ENCODE results near the gene CC2D1A. TPM values are rescaled to one million over a fixed set of nuclear protein-coding genes. Genes with fewer than 3 reads are reported as not detected.

The CC2D1A gene
- 5.1 and 6.7 TPM in 2 replicates for polyA plus RNA-seq (2011; rRNA removed)
- polyA minus RNA-seq (2011; rRNA and poly(A)+ RNA removed) = 7.0 and 13.7 TPM in 2 replicates

- ChIA-PET CTCF (interaction anchor here (0.6 kb wide), 1 partner anchor 171 kb away, joined by 3 read pairs; no protein-coding TSS in a partner anchor), POLR2A (interaction anchor here (0.6 to 1.6 kb wide), 2 partner anchors 13 to 33 kb away, joined by 3 to 5 read pairs; partner anchors contain the start of gene PODNL1)
- Histone ChIP-seq H3K27me3 (ENCODE audit: control insufficient read depth, insufficient read depth, low read length) (no peaks in the 10 kb centered on the region), H3K4me3 (ENCODE audit: low read depth, low read length) (peak within 1 kb of the TSS; percentile 87), H3K27ac (ENCODE audit: low read depth, low read length) (no peak within 1 kb of the TSS), H3K9me3 (ENCODE audit: control insufficient read depth, insufficient read depth, low read length) (no peaks in the 10 kb centered on the region)
- peak; percentile 29 for DNase-seq (ENCODE audit: low read depth, low spot score)
- no peak for TF ChIP-seq CTCF (IDR thresholded peaks at IDR 0.05; ENCODE audit: low read depth, low read length)
These were observed at the start of gene CC2D1A, which contains the start of gene BRME1 for GRCh38 chr19:13905634-13906520. CC2D1A (plus strand) TSS chr19:13906201; CDS start chr19:13906442, 241 bp downstream. BRME1 (minus strand) TSS chr19:13906117; CDS start chr19:13904892, 1,225 bp downstream.

- ChIA-PET CTCF (interaction anchor here (1.5 kb wide), 1 partner anchor 72 kb away, joined by 10 read pairs; no protein-coding TSS in a partner anchor), POLR2A (no interaction called here)
- DNase-seq (ENCODE audit: low read depth, low spot score) = no peak
- Histone ChIP-seq H3K4me3 (ENCODE audit: low read depth, low read length) (no peak overlapping the region), H3K27ac (ENCODE audit: low read depth, low read length) (no peak overlapping the region), H3K27me3 (ENCODE audit: control insufficient read depth, insufficient read depth, low read length) (no peaks in the 10 kb centered on the region), H3K9me3 (ENCODE audit: control insufficient read depth, insufficient read depth, low read length) (no peaks in the 10 kb centered on the region)
- TF ChIP-seq CTCF (IDR thresholded peaks at IDR 0.05; ENCODE audit: low read depth, low read length) = no peak
These were observed 49.5 kb upstream of the CC2D1A start for GRCh38 chr19:13856497-13856896.

GRCh38 chr19:13859361-13859880 lies 46.6 kb upstream of the CC2D1A start:
- CTCF ChIA-PET = interaction anchor here (1.0 to 5.3 kb wide), 2 partner anchors 75 kb away, joined by 3 to 60 read pairs; no protein-coding TSS in a partner anchor
- no peak overlapping the region for H3K4me3 ChIP-seq (ENCODE audit: low read depth, low read length)
- no peak overlapping the region for H3K27ac ChIP-seq (ENCODE audit: low read depth, low read length)
- no peak for DNase-seq (ENCODE audit: low read depth, low spot score)
- H3K9me3 ChIP-seq (ENCODE audit: control insufficient read depth, insufficient read depth, low read length) = no peaks in the 10 kb centered on the region
- H3K27me3 ChIP-seq (ENCODE audit: control insufficient read depth, insufficient read depth, low read length) = no peaks in the 10 kb centered on the region
- POLR2A ChIA-PET = interaction anchor here (0.9 kb wide), 1 partner anchor 11 kb away, joined by 3 read pairs; no protein-coding TSS in a partner anchor
- no peak for TF ChIP-seq CTCF (IDR thresholded peaks at IDR 0.05; ENCODE audit: low read depth, low read length)

GRCh38 chr19:13860679-13861391 lies 45.2 kb upstream of the CC2D1A start:
- Histone ChIP-seq H3K27me3 (ENCODE audit: control insufficient read depth, insufficient read depth, low read length) (no peaks in the 10 kb centered on the region), H3K9me3 (ENCODE audit: control insufficient read depth, insufficient read depth, low read length) (no peaks in the 10 kb centered on the region), H3K27ac (ENCODE audit: low read depth, low read length) (no peak overlapping the region), H3K4me3 (ENCODE audit: low read depth, low read length) (no peak overlapping the region)
- TF ChIP-seq CTCF (IDR thresholded peaks at IDR 0.05; ENCODE audit: low read depth, low read length) = no peak
- ChIA-PET POLR2A (interaction anchor here (0.6 to 4.0 kb wide), 8 partner anchors 10 to 147 kb away, joined by 3 to 33 read pairs (median 12); no protein-coding TSS in a partner anchor), CTCF (interaction anchor here (0.8 to 5.3 kb wide), 3 partner anchors 8 to 77 kb away, joined by 4 to 60 read pairs (median 32); no protein-coding TSS in a partner anchor)
- DNase-seq (ENCODE audit: low read depth, low spot score) = no peak
